ENCODE data around the gene SGTB.
"Not testable (repeated sequence)": the region's sequence is repeated elsewhere in the genome, so short reads cannot be mapped to it uniquely, and the experiment has no call there.

Gene SGTB

DNA sequence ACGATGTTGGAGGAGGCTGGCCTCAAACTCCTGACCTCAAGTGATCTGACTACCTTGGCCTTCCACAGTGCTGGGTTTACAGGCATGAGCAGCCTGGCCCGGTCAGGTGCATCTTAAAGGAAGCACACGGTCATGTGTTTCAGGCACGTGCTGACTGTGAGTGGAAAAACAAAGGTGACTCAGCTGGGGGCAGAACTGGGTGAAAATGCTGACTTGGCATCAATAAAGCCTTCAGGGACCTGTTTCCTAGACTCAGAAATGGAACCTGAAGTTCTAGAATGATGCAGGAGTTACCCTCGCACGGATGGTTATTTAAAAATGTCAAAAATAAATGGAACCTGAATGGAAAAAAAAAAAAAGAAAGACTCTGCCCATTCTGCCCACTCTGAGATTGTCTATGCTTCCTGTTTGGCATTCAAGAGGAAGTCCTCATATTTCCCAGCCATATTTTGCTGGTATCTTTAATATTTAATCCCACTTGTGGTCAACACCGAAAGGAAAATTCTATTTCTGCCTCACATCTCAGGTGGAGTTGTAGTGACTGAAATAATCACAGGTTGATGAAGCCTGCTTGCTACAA lies 12.4 kb upstream of the SGTB start:
- DNase-seq, result not testable (repeated sequence)

DNA sequence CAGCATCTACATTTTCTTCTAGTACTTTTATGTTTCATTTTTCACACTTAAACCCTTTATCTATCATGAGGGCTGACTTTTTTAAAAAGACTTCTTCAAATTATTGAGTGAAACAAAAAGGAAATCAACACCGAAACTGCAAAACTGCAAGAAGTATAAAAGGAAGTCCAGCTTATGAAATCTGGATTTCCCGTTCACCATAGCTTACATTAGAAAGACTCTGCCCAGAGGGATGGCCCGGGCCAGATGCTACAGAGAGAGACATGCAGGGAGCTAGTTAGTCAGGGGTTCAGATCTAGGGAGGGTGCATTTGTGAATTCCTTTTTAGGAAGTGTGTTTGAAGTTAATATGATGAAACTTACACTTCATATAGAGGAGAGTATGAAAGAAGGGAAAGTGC lies 10.1 kb upstream of the SGTB start:
- DNase-seq, result not testable (repeated sequence)

DNA sequence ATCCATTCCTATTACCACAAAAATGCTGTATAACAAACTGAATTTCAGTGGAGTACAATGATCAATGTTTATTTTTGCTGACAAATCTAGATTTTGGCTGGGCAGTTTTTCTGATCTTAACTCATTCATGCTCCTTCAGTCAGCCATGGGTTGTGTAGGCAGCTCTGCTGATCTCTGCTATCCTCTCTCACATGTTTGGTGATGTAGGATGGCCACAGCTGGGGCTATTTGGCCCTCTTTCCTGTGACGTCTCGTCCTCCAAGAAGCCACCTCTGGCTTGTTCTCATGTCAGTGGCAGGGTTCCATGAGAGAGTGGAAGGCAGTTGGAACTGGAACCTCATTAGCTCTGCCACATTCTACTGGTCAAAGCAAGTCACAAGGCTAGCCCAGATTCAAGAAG lies 9.0 kb upstream of the SGTB start:
- DNase-seq, result no peak

DNA sequence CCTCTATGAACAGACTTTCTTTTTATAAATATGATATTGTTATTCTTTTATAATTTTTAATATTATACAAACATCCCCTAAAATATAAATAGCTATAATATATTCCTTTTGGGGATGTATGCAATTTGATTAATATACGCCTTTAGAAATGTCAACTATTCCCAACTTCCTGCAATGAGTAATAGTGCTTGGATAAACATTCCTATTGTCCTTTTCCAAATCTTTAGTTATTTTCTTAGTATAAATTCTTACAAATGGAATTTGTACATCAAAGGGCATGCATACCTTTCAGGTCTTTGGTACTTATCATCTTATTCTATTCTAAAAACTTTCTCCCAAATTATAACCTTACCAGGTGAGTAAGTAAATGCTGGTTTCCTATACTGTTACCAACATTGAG lies 6.3 kb upstream of the SGTB start:
- DNase-seq, result no peak

DNA sequence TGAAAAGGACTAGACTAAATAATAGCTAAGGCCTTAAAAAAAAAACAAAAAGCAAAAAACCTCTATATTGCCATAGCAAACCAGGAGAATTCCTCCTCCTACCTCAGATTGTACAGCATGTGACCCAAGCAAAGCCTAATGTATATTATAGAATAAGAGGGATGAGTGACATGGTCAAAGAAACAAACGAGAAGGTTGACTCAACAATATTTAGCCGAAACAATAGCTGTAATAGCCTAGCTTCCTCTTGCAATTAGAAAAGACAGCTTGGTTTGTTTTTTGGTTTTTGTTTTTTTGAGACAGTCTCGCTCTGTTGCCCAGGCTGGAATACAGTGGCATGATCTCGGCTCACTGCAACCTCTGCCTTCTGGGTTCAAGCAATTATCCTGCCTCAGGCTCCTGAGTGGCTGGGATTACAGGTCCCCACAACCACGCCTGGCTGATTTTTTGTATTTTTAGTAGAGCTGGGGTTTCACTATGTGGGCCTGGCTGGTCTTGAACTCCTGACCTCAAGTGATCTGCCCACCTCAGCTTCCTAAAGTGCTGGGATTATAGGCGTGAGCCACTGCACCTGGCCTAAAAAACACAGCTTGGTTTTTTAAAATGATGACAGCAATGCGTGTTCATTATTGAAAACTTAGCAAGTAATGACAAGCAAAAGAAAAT lies 5.7 kb upstream of the SGTB start:
- DNase-seq, result no peak

DNA sequence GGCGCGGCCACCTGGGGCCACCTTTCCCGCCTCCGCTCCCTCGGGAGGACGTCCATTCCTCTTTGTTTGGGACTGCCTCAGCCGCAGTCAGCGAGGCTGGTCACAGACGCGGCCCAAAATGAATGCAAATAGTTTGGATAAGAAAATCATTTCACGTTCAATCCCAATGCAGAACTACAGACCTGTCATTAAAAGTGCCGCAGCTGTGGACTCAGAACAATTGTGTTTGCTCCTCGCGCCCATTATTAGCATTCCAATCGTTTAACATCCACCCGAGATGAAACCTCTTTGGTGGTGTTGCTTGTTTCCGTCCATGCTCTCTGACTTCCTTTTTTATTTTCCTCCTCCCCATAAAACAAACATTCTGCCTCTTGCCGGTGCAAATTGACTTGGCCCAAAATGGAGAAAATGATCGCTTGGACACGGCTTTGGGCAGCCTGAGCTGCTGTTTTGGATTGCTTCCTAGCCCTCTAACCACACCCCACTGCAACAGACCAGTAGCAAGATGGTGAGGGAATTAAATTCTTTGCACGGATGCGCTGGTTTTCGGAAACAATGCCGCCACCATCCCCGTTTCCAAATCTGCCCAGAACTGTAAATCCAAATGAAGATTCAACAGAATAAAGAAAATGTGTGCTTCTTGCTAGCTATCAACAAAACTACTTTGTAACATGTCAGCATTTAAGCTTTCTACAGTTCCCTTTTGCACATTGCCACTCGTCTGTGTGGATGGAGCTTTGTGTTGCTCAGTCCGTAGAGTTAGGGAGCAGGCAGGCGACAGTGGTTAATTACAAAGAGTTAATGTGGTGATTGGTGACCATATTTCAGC lies 880 bp upstream of the SGTB start:
- peak; percentile 35 for DNase-seq

DNA sequence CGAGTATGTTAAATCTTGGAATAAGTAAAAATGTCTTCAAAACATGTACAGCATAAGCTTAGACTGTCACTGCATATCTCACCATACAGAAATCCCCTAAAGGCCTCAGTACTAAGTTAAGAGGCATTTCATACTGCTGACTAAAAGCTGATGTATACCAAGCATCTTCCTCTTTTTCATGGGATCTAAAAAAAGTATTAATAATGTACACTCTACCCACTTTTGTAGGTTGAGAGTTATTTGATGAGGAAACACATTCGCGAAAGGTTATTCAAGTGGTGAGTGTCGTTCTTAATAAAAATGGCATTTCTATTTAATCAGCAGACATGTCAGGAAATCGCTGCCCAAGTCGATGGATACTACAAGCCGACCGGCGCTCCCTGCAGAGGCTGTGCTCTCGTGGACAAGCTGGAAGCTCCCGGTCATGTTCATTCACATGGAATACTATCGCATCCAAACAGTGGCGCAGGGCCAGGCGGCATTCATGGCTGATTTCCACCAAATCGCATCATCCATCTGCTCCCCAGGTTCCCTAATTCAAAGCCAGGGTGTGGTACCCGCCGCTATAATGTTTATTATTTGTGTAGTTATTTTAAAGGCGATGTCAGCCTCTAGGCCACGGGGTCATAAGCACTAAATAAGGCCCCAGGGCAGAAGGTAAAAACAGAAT lies 724 bp downstream of the SGTB start:
- peak; percentile 48 for DNase-seq

DNA sequence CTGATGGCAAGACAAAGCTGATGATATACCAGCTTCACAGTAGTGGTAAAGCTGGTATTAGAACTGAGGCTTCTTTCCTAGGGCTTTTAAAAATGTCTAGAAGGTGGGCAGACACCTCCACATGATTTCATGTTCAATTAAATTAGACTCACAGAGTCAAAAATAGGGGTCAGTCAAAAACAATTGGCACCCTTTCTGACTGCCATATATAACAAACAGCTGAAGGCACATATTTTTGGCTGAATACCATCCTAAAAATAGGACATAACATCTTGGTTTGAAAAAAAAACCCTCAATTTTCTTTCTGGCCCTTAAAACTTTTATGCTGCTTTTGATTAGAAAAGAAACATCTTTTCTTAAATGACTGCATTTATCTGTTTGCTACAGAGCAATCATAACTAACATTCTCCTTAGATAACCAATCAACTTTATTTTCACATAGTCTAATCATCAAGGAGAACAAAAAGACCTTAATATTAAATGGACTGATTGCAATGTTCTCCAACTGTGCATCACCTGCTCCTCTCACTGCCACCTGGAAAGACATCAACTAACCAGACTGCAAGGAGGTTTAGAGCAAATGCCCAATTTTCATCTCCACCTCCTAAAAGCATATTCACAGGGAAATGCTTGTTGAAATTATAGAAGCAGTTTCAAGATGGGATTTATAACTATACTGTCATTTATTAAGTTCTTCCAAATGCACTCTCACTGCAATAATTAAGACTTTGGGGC lies 3.2 kb downstream of the SGTB start:
- DNase-seq, result no peak

DNA sequence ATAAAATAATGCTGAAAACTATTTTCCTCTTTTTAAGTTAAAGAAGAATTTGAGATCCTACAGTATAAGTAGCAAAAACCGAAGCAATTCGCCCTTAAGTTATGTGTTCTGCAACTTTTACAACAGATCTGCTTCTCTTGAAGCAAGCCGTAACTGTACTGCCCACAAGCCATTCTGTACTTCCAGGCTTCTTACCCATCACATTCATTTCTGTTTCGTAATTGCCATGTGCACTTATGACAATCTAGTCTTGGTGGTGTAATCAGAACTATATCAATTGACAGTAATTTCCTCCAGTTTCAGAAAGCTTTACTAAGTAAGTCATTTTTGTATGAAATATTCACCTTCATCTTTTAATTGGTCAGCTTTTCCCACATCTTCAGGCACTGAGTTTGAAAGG lies 13.8 kb downstream of the SGTB start:
- DNase-seq, result no peak

DNA sequence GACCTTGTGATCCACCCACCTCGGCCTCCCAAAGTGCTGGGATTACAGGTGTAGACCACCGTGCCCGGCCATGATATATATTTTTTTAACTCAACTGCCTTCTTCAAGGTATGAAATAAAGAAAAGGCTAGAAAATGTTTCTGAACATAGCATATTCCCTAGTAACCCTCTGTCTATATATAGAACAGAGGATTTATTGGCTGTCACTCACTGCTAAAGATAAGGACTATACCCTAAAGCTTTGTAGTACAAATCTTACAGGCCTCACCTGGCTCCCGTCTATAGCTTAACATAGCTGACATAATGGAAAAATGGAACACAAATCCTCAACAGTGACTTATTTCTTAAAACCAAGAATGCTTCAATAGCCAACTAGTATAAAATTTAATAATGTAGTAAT lies 14.2 kb downstream of the SGTB start:
- no peak for DNase-seq

DNA sequence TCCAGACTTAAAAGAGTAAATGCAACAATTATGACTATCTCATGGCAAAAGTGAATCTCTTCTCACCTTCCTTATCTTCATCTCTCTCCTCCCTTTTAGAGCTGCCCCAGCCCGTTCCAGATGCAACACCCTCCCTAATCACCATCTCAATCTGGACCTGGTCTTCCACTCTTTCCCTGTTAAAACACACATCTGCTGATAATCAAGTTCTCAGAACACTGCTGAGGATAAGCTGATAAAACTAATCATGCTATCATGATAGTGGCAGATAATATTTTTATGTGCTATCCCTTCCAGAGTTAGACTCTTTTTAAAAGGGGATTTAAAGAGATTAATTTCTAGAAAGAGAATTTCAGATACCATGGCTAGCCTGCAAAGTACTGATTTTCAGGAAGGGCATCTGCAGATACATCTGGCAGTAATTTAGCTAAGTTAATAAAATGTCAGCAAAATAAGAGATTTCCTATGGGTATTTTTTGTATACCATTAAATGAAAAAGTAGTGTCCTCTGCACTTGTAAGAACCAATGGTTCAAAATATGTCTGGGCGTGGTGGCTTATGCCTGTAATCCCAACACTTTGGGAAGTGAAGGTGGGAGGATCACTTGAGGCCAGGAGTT lies 17.2 kb downstream of the SGTB start:
- DNase-seq, result no peak

DNA sequence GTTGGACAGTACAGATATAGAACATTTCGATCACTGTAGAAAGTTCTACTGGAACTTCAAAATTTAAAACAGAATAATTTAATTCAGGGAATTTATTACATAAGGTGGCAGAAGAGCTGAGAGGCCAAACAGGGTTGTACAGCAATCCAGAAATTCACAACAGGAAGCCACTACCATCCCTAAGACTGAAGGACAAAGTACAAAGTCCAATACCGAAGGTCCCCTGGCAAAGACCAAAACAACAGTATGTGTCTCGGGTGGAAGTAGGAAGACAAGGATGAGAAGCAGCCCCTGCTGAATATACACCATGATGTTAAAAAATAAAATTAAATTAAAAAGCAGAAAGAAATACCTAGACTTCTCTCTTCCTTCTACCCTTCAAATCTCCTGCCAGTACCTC lies 19.9 kb downstream of the SGTB start:
- DNase-seq, result no peak

DNA sequence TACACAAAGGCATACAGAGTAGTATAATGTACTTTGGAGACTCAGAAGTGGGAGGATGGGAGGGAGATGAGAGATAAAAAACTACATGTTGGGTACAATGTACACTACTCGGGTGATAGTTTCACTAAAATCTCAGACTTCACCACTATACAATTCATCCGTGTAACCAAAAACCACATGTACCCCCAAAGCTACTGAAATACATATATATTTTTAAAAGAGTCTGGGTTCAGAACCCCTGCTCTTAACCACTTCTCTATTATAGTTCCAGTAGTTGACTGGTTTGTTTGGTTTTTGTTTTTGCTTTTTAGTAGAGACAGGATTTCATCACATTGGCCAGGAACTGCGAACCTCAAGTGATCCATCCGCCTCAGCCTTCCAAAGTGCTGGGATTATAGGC lies 22.6 kb downstream of the SGTB start:
- DNase-seq, result no peak

DNA sequence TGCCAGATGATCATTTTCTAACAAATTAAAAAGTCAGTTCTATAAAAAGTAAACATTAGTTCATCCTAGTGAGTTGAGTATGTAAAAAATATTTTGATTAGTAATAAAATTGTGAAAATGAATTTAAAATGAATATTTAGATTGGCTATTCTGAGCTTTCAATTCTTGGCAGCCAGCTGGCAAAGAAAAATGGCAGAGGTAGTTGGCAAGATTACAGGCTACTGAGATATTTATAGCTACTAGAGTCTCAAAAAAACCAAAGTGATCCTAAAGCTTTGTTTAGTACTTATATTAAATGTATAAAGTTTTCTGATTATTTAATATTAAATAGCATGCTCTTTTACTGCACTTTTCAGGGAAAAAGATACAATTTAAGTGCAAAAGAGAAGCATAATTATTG lies 25.0 kb downstream of the SGTB start:
- DNase-seq, result no peak

DNA sequence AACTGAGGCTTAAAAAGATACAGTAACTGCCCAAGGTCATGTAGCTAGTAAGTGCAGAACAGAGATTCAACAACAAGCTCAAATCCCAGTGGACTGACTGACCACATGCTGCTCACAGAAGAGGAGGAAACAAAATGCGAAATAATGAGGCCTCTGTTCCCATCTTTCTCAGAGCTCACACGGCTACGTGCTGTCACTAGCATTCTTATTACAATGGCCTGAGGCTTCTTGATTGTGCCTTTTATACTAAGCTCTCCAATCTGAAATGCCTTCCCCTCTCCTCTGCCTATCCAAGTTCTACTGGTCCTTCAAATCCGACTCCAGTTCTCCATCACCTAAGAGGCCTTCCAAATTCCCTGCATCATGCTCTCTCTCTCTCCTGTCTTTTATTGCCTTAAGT lies 26.0 kb downstream of the SGTB start:
- DNase-seq, result no peak

DNA sequence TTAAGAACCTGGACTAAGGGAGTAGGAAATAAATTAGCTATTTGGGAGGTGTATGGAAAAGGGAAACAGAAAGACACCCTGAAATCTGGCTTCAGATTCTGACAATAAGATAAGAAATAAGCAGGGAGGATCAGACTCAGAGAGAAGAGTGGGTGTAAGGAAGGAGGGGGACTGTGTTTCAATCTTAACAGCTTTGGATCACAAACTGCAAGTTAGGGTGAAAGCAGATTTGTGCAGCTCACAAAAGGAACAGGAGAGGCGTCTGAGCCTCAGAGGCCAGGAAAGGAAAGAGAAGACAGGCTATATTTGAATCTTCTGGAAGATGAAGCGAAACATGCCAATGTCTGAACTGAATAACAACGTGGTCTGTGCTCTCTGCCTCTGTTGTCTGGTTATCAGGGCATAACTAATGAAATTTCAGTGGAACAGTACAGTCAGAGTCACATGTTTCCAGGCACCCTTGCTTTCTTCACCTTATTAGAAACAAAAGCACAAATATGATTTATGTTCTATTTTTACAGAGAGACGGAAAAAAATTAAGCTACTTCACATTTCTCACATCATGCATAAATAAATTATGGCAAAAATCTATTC lies 26.6 kb downstream of the SGTB start:
- no peak for DNase-seq

DNA sequence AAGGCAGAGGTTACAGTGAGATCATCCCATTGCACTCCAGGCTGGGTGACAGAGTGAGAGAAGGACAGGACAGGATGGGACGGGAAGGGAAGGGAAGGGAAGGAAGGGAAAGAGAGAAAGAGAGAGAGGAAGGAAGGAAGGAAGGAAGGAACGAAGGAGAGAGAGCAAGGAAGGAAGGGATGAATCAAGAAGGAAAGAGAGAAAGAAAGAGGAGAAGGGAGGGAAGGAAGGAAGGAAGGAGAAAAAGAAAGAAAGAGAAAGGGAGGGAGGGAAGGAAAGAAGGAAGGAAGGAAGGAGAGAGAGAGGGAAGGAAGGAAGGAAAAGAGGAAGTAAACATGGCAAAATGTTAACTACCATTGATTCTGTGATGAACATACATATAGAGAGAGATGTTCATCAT lies 28.8 kb downstream of the SGTB start:
- DNase-seq, result no peak

DNA sequence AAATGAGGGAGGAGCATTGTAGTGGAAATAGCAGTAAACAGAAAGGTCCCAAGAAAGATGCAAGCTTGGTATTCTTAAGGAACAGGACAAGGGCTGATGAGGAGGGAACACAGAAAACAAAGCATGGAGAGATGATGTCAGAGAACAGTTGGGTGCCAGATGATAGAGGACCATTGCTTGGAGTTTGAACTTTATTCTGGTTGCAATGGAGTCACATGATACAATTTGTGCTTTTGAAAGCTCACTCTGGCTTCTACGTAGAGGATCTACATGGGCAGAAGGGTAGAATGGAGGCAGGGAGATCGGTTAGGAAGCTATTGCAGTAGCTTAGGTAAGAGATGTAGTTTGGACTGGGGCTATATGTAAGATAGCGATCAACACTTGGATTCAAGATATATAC lies 39.8 kb downstream of the SGTB start:
- no peak for DNase-seq

DNA sequence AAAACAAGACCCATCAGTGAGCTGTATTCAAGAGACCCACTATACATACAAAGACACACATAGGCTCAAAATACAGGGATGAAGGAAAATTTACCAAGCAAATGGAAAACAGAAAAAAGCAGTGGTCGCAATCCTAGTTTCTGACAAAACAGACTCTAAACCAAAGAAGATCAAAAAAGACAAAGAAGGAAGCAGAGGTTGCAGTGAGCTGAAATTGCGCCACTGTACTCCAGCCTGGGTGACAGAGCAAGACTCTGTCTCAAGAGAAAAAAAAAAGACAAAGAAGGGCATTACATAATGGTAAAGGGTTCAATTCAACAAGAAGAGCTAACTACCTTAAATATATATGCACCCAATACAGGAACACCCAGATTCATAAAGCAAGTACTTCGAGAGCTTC lies 45.9 kb downstream of the SGTB start:
- DNase-seq, result not testable (repeated sequence)

DNA sequence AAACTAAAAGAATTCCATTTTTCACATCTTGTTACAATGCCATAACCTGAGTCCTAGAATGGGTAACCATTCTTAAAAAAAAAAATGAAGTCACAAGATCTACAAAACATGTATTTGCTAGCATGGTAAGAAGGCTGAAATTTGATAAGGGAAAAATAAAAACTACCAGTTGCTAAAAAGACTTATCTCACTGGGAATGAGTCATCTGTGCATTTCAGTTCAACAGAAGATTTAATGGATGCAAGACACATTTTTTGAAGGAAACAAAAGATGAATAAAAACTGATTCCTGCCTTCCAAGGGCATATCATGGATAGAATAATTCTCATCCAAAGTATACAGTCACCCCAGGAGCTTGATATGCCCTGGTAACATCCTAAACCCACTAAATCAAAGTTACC lies 47.2 kb downstream of the SGTB start:
- DNase-seq, result no peak

DNA sequence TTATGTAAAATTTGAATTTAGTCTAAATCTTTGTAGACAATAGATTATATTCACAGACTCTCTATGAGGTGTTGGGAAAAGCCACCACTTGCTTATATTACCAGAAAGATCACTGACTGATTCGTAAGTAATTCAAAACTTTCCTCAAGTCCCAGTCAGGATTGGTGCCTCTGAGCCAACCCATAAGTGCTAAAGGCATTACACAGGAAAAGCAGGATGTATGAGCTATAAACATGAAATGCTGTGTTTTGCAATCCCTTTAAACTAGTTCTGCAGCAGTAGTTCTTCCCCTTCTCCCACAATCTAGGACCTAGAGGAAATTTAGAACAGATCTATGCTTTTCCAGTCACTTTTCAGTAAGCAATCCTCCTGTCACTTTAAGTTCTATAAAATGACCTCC lies 49.1 kb downstream of the SGTB start:
- no peak for DNase-seq

DNA sequence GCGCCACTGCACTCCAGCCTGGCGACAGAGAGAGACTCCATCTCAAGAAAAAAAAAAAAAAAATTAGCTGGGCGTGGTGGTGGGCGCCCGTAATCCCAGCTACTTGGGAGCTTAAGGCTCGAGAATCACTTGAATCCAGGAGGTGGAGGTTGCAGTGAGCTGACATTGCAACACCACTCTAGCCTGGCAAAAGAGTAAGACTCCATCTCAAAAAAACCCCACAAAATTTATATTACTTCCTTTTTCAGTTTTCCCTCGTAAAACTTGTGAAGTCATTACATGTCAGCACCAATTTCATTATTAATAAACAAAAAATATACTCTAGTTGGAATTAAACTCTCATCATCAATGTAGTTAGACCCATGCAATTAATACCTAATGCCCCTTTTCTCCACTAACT lies 53.2 kb downstream of the SGTB start:
- no peak for DNase-seq
